ENCODE measurements around the gene DPP4.

Gene DPP4

DNA sequence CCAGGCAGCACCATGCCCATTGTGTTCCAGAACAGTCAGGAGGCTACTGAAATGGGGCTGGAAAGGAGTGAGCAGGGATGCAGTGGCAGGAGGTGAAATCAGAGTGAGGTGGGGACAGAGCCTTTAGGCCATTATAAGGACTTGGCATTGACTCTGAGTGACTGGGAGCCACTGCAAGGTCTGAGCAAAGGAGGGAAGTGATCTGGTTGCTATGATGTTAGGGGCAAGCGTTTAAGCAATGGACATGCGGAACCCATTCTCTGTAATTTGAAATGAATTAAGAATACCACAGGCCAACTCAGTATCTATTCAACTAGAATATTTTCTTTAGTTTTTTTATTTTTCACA is 98.2 kb downstream of the DPP4 start:
- Histone ChIP-seq H2BK12ac (ENCODE audit: low read length) (no peak overlapping the region), H3K79me1 (ENCODE audit: low read depth, low read length) (no peaks in the 10 kb centered on the region), H3K9me3 (replicated peaks in 1 of 2; ENCODE audit: control insufficient read depth in 2 of 2, insufficient read depth in 1 of 2, low read depth in 1 of 2, low read length in 2 of 2) (no peaks in the 10 kb centered on the region), H3K27ac (replicated peaks; ENCODE audit: low read length) (no peak overlapping the region), H2BK5ac (ENCODE audit: low read length) (no peak overlapping the region), H3K27me3 (ENCODE audit: control insufficient read depth in 3 of 3, insufficient read depth in 3 of 3, low read depth in 1 of 3, low read length in 3 of 3) (no peaks in the 10 kb centered on the region), H2BK120ac (ENCODE audit: low read depth, low read length) (no peak overlapping the region), H3K18ac (ENCODE audit: low read length) (peak overlapping the region; percentile 11), H2AFZ (ENCODE audit: low read length) (peak overlapping the region; percentile 17), H2BK15ac (ENCODE audit: low read length) (no peak overlapping the region), H3K23ac (ENCODE audit: low read depth, low read length, poor library complexity) (no peak overlapping the region), H2AK5ac (ENCODE audit: low read depth, low read length) (no peak overlapping the region), H3K9ac (ENCODE audit: low read depth, low read length, poor library complexity) (peak overlapping the region; percentile 18), H3K4me2 (ENCODE audit: insufficient read depth, low read length, poor library complexity, severe bottlenecking) (no peak overlapping the region), H3K4ac (ENCODE audit: low read length) (no peak overlapping the region), H3K14ac (ENCODE audit: low read length) (no peak overlapping the region), H3K4me3 (ENCODE audit: low read length in 2 of 2) (no peak overlapping the region), H3K36me3 (replicated peaks in 1 of 2; ENCODE audit: control insufficient read depth in 2 of 2, insufficient read depth in 2 of 2, low read length in 2 of 2) (no peaks in the 10 kb centered on the region), H4K91ac (ENCODE audit: low read depth, low read length, poor library complexity) (no peak overlapping the region), H4K8ac (ENCODE audit: low read depth, low read length) (no peak overlapping the region), H3K4me1 (ENCODE audit: control insufficient read depth in 2 of 2, insufficient read depth in 1 of 2, low read depth in 1 of 2, low read length in 2 of 2) (peaks cover 0 to 4% of the 10 kb centered on the region in 2 donors)
- DNase-seq (ENCODE audit: low spot score), result no peak
- no CpG with 5 or more reads among the region's 2 CpGs for WGBS, 2 donors (ENCODE audit: extremely low coverage in 2 of 2, insufficient read length in 2 of 2, insufficient replicate concordance in 1 of 2)

DNA sequence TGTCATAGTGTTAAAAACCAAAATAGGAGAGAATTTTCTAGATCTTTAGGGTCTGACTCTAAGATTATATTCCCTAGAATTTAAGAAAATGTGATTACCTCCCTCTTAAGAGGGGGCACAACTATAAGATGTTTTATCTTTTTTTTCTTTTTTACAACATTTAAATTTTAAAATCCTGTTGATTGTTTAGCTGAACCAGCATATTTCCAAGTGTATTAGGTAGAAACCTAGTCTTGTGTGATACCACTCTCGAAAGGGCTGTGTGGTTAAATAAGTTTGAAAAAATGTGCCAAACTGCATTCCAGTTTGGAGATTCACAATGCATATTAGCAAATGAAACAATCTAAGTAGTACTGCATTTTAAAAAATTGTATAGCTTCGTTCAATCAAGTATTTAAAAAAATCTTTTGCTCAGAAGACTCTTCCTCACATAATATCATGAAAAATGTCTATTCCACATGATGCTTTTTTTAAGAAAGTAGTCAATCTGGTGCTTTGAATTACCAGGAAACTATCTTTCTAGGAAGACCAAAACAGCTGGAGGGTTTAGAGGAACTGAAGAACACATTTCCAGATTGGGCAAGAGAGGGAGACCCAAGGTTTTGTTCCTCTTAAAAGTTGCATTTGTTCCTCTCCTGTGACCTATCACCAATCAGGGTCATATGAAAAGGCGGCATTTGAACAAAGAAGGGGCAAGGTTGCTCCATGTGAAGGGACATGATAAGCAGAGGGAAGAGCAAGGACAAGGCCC is 98.8 kb downstream of the DPP4 start:
- Histone ChIP-seq H2AFZ (ENCODE audit: low read length) (peak overlapping the region; percentile 17), H3K18ac (ENCODE audit: low read length) (no peak overlapping the region), H3K4me2 (ENCODE audit: insufficient read depth, low read length, poor library complexity, severe bottlenecking) (no peak overlapping the region), H2BK15ac (ENCODE audit: low read length) (no peak overlapping the region), H2BK120ac (ENCODE audit: low read depth, low read length) (no peak overlapping the region), H2BK5ac (ENCODE audit: low read length) (no peak overlapping the region), H3K23ac (ENCODE audit: low read depth, low read length, poor library complexity) (no peak overlapping the region), H3K9ac (ENCODE audit: low read depth, low read length, poor library complexity) (no peak overlapping the region), H3K9me3 (replicated peaks in 1 of 2; ENCODE audit: control insufficient read depth in 2 of 2, insufficient read depth in 1 of 2, low read depth in 1 of 2, low read length in 2 of 2) (no peaks in the 10 kb centered on the region), H4K8ac (ENCODE audit: low read depth, low read length) (no peak overlapping the region), H3K36me3 (replicated peaks in 1 of 2; ENCODE audit: control insufficient read depth in 2 of 2, insufficient read depth in 2 of 2, low read length in 2 of 2) (no peaks in the 10 kb centered on the region), H3K4me1 (ENCODE audit: control insufficient read depth in 2 of 2, insufficient read depth in 1 of 2, low read depth in 1 of 2, low read length in 2 of 2) (peaks cover 0 to 4% of the 10 kb centered on the region in 2 donors), H2BK12ac (ENCODE audit: low read length) (no peak overlapping the region), H3K4me3 (ENCODE audit: low read length in 2 of 2) (no peak overlapping the region), H2AK5ac (ENCODE audit: low read depth, low read length) (no peak overlapping the region), H3K27me3 (ENCODE audit: control insufficient read depth in 3 of 3, insufficient read depth in 3 of 3, low read depth in 1 of 3, low read length in 3 of 3) (no peaks in the 10 kb centered on the region), H3K14ac (ENCODE audit: low read length) (no peak overlapping the region), H4K91ac (ENCODE audit: low read depth, low read length, poor library complexity) (no peak overlapping the region), H3K4ac (ENCODE audit: low read length) (no peak overlapping the region), H3K27ac (replicated peaks; ENCODE audit: low read length) (no peak overlapping the region), H3K79me1 (ENCODE audit: low read depth, low read length) (no peaks in the 10 kb centered on the region)
- WGBS, 2 donors (ENCODE audit: extremely low coverage in 2 of 2, insufficient read length in 2 of 2, insufficient replicate concordance in 1 of 2), result no CpG with 5 or more reads among the region's 3 CpGs
- DNase-seq (ENCODE audit: low spot score), result no peak

DNA sequence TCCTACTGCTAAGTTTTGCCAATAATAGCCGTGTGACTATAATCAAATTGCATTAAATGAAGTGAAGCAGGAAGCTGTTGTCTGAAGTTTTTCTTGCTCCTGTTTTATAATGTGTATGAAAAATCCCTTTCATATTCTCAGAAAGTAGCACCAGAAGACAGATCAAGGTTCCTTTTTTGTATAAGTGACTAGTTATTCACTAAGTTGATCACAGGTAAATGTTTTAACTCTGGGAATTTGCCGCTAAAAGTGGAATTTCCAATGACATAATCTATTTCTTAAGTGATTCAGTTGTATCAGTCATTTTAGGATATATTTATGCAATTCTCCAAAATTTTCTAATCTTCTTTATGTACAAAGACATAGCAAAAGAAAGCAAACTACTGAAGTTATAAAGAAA is 99.6 kb downstream of the DPP4 start:
- DNase-seq (ENCODE audit: low spot score), result no peak
- no peak overlapping the region for H3K23ac ChIP-seq (ENCODE audit: low read depth, low read length, poor library complexity)
- H2BK15ac ChIP-seq (ENCODE audit: low read length), result no peak overlapping the region
- no peak overlapping the region for H3K9ac ChIP-seq (ENCODE audit: low read depth, low read length, poor library complexity)
- H2BK120ac ChIP-seq (ENCODE audit: low read depth, low read length), result no peak overlapping the region
- no peaks in the 10 kb centered on the region for H3K79me1 ChIP-seq (ENCODE audit: low read depth, low read length)
- no peak overlapping the region for H3K27ac ChIP-seq (replicated peaks; ENCODE audit: low read length)
- no peaks in the 10 kb centered on the region for H3K27me3 ChIP-seq (ENCODE audit: control insufficient read depth in 3 of 3, insufficient read depth in 3 of 3, low read depth in 1 of 3, low read length in 3 of 3)
- no peak overlapping the region for H4K8ac ChIP-seq (ENCODE audit: low read depth, low read length)
- no peak overlapping the region for H2AK5ac ChIP-seq (ENCODE audit: low read depth, low read length)
- H2BK12ac ChIP-seq (ENCODE audit: low read length), result no peak overlapping the region
- H3K4me2 ChIP-seq (ENCODE audit: insufficient read depth, low read length, poor library complexity, severe bottlenecking), result no peak overlapping the region
- H3K9me3 ChIP-seq (replicated peaks in 1 of 2; ENCODE audit: control insufficient read depth in 2 of 2, insufficient read depth in 1 of 2, low read depth in 1 of 2, low read length in 2 of 2), result no peaks in the 10 kb centered on the region
- no peak overlapping the region for H2BK5ac ChIP-seq (ENCODE audit: low read length)
- H3K14ac ChIP-seq (ENCODE audit: low read length), result no peak overlapping the region
- no peaks in the 10 kb centered on the region for H3K36me3 ChIP-seq (replicated peaks in 1 of 2; ENCODE audit: control insufficient read depth in 2 of 2, insufficient read depth in 2 of 2, low read length in 2 of 2)
- H3K18ac ChIP-seq (ENCODE audit: low read length), result no peak overlapping the region
- no CpG with 5 or more reads among the region's 2 CpGs for WGBS, 2 donors (ENCODE audit: extremely low coverage in 2 of 2, insufficient read length in 2 of 2, insufficient replicate concordance in 1 of 2)
- no peak overlapping the region for H3K4me3 ChIP-seq (ENCODE audit: low read length in 2 of 2)
- no peak overlapping the region for H4K91ac ChIP-seq (ENCODE audit: low read depth, low read length, poor library complexity)
- H3K4me1 ChIP-seq (ENCODE audit: control insufficient read depth in 2 of 2, insufficient read depth in 1 of 2, low read depth in 1 of 2, low read length in 2 of 2), result peaks cover 0 to 4% of the 10 kb centered on the region in 2 donors
- H2AFZ ChIP-seq (ENCODE audit: low read length), result no peak overlapping the region
- no peak overlapping the region for H3K4ac ChIP-seq (ENCODE audit: low read length)

DNA sequence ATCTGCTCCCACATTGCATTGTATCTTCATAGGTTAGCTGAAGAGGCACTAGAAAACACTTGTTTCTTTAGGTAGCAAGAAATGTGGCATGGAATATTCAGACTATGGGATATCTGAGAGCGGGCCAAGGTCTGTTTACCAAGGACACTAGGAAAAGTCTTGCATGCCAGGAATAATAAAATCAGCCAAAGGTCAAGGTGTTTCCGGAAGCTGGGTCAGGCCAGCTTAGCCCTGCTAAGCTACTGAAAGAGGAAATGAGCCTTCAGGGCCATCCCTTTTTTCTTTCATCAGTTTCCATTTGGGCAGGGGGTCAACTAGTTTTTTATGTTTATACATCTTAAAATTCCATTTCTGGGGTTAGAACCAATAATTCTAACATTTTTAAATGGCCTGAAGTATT is 101.1 kb downstream of the DPP4 start:
- Histone ChIP-seq H3K4ac (ENCODE audit: low read length) (no peak overlapping the region), H3K4me1 (ENCODE audit: control insufficient read depth in 2 of 2, insufficient read depth in 1 of 2, low read depth in 1 of 2, low read length in 2 of 2) (peaks cover 0 to 4% of the 10 kb centered on the region in 2 donors), H3K36me3 (replicated peaks in 1 of 2; ENCODE audit: control insufficient read depth in 2 of 2, insufficient read depth in 2 of 2, low read length in 2 of 2) (no peaks in the 10 kb centered on the region), H3K23ac (ENCODE audit: low read depth, low read length, poor library complexity) (no peak overlapping the region), H3K79me1 (ENCODE audit: low read depth, low read length) (no peaks in the 10 kb centered on the region), H3K27me3 (ENCODE audit: control insufficient read depth in 3 of 3, insufficient read depth in 3 of 3, low read depth in 1 of 3, low read length in 3 of 3) (no peaks in the 10 kb centered on the region), H3K14ac (ENCODE audit: low read length) (no peak overlapping the region), H2BK12ac (ENCODE audit: low read length) (no peak overlapping the region), H3K4me3 (ENCODE audit: low read length in 2 of 2) (no peak overlapping the region), H2BK120ac (ENCODE audit: low read depth, low read length) (no peak overlapping the region), H2AK5ac (ENCODE audit: low read depth, low read length) (no peak overlapping the region), H3K9me3 (replicated peaks in 1 of 2; ENCODE audit: control insufficient read depth in 2 of 2, insufficient read depth in 1 of 2, low read depth in 1 of 2, low read length in 2 of 2) (no peaks in the 10 kb centered on the region), H2BK5ac (ENCODE audit: low read length) (no peak overlapping the region), H4K8ac (ENCODE audit: low read depth, low read length) (no peak overlapping the region), H3K9ac (ENCODE audit: low read depth, low read length, poor library complexity) (no peak overlapping the region), H2BK15ac (ENCODE audit: low read length) (no peak overlapping the region), H3K27ac (replicated peaks; ENCODE audit: low read length) (no peak overlapping the region), H4K91ac (ENCODE audit: low read depth, low read length, poor library complexity) (no peak overlapping the region), H3K18ac (ENCODE audit: low read length) (no peak overlapping the region), H2AFZ (ENCODE audit: low read length) (no peak overlapping the region), H3K4me2 (ENCODE audit: insufficient read depth, low read length, poor library complexity, severe bottlenecking) (no peak overlapping the region)
- no peak for DNase-seq (ENCODE audit: low spot score)
- WGBS, 2 donors (ENCODE audit: extremely low coverage in 2 of 2, insufficient read length in 2 of 2, insufficient replicate concordance in 1 of 2), result no CpG with 5 or more reads among the region's 2 CpGs
